Measurements from ENCODE around the gene TFAP2A.

DNA sequence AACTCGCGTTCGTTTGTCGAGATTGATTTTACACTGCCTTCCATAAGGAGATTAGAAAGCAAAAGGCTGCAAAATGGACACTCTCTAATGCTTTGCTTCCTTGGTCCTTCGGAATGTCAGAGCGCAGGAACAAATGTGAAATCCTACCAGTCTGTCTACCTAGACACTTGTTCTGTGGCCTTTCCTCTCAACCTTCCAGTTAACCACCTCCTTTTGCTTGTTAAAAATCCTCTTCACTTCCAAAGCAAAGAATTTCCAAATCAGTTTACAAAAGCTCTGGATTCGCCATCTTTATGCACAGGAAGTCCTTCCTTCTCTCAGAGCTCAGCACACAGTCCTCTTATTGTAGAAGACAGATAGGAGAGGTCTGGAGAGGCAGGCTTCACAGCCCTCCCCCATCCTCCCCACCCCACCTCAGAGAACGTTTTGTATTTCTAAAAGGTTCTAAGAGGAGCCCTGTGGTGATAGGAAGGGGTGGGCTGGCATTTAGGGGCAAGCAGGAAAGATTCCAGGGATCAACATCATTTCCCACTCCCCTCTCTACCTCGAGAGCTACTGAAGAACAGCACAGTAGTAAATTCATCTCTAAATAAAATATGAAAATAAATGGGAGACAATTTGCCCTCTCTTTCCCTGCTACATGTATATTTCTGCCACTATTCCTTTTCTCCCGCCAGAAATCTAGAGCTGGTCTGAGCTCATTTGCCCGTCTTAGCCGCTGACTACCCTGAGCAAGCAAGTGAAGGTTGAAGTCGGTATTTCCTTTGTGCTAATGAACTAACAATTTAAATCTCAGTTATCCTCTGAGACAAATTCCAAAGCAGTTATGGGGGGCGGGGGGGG is 18.9 kb downstream of the TFAP2A start:
- TF ChIP-seq POLR2A (IDR thresholded peaks at IDR 0.05; ENCODE audit: borderline replicate concordance, extremely low read depth, insufficient read depth, insufficient read length) = no peak
- TF ChIP-seq, protein P1, sequence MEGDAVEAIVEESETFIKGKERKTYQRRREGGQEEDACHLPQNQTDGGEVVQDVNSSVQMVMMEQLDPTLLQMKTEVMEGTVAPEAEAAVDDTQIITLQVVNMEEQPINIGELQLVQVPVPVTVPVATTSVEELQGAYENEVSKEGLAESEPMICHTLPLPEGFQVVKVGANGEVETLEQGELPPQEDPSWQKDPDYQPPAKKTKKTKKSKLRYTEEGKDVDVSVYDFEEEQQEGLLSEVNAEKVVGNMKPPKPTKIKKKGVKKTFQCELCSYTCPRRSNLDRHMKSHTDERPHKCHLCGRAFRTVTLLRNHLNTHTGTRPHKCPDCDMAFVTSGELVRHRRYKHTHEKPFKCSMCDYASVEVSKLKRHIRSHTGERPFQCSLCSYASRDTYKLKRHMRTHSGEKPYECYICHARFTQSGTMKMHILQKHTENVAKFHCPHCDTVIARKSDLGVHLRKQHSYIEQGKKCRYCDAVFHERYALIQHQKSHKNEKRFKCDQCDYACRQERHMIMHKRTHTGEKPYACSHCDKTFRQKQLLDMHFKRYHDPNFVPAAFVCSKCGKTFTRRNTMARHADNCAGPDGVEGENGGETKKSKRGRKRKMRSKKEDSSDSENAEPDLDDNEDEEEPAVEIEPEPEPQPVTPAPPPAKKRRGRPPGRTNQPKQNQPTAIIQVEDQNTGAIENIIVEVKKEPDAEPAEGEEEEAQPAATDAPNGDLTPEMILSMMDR (IDR thresholded peaks at IDR 0.05 in 2 of 3, conservative IDR thresholded peaks at IDR 0.05 in 1 of 3; ENCODE audit: borderline replicate concordance in 1 of 3, insufficient read depth in 1 of 3, low read depth in 2 of 3, low read length in 2 of 3) = no peak
- TF ChIP-seq CEBPB (IDR thresholded peaks at IDR 0.05; ENCODE audit: low read depth) = no peak
- TF ChIP-seq, protein P2, sequence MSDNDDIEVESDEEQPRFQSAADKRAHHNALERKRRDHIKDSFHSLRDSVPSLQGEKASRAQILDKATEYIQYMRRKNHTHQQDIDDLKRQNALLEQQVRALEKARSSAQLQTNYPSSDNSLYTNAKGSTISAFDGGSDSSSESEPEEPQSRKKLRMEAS (IDR thresholded peaks at IDR 0.05) = no peak
- no peak for TF ChIP-seq EZH2 (IDR thresholded peaks at IDR 0.05)
- TF ChIP-seq POLR2AphosphoS5 (IDR thresholded peaks at IDR 0.05; ENCODE audit: low read depth, low read length) = no peak
- TF ChIP-seq EGR1 (IDR thresholded peaks at IDR 0.05; ENCODE audit: low read depth) = no peak
- no peak for TF ChIP-seq SP1 (IDR thresholded peaks at IDR 0.05; ENCODE audit: low read depth)
- no peak for TF ChIP-seq RAD21 (IDR thresholded peaks at IDR 0.05; ENCODE audit: low read depth)
- no peak for TF ChIP-seq YY1 (IDR thresholded peaks at IDR 0.05; ENCODE audit: extremely low read depth, insufficient replicate concordance, low read depth, low read length)
- TF ChIP-seq SIN3A (IDR thresholded peaks at IDR 0.05; ENCODE audit: low read depth) = no peak
- TF ChIP-seq, protein P3, sequence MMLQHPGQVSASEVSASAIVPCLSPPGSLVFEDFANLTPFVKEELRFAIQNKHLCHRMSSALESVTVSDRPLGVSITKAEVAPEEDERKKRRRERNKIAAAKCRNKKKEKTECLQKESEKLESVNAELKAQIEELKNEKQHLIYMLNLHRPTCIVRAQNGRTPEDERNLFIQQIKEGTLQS (IDR thresholded peaks at IDR 0.05) = no peak
- no peak for TF ChIP-seq REST (IDR thresholded peaks at IDR 0.05; ENCODE audit: low read depth)
- TF ChIP-seq ZFX (IDR thresholded peaks at IDR 0.05) = no peak
